Naive thymus-derived CD8-positive, alpha-beta T cell (primary cell): Measurements from ENCODE around the gene DBI. TPM values are rescaled to one million over a fixed set of nuclear protein-coding genes. Genes with fewer than 3 reads are reported as not detected.
"Not testable (repeated sequence)": the region's sequence is repeated elsewhere in the genome, so short reads cannot be mapped to it uniquely, and the experiment has no call there.

Experiments used
- ATAC-seq, 2 donors: fragments of 150-1000 bp; cut with Tn5 transposase in 1 of 2; sonication (Bioruptor Pico), chemical (Tn5 transposase) in 1 of 2; 1 replicate in 1 of 2; 2 replicates in 1 of 2; pipeline ENCODE4 v1.10.0; 2021; ENCODE audit warnings: mild to moderate bottlenecking in 2 of 2, moderate library complexity in 2 of 2
- POLR2A ChIA-PET: fragments of 350-600 bp; sonication (Branson Sonifier 250); formaldehyde crosslinking; loops from one replicate; lab custom pipeline; 2021; ENCODE audit warnings: antibody characterized with exemption; lab: Charles Lee
- DNase-seq, 10 donors: peaks; one replicate each; pipeline versions ENCODE4 v3.0.0 to v3.0.0-alpha.2; 2020 to 2022
- H3K27ac Mint-ChIP-seq, 10 donors: one replicate each; pipeline ENCODE4 v1.8.0; 2020 to 2022; ENCODE audit warnings: mild to moderate bottlenecking in 10 of 10, mixed read lengths in 10 of 10, moderate library complexity in 4 of 10, inconsistent platforms in 1 of 10
- H3K27me3 Mint-ChIP-seq, 5 donors: one replicate each; pipeline ENCODE4 v1.8.0; 2021 to 2022; ENCODE audit warnings: mixed read lengths in 5 of 5
- H3K36me3 Mint-ChIP-seq, 3 donors: one replicate each; pipeline ENCODE4 v1.8.0; 2020 to 2022; ENCODE audit warnings: mixed read lengths in 3 of 3, mild to moderate bottlenecking in 2 of 3, inconsistent platforms in 1 of 3
- H3K4me1 Mint-ChIP-seq, 4 donors: one replicate each; pipeline ENCODE4 v1.8.0; 2021 to 2022; ENCODE audit warnings: mixed read lengths in 4 of 4
- H3K4me3 Mint-ChIP-seq, 10 donors: one replicate each; pipeline ENCODE4 v1.8.0; 2020 to 2022; ENCODE audit warnings: mild to moderate bottlenecking in 10 of 10, mixed read lengths in 10 of 10, moderate library complexity in 6 of 10, inconsistent platforms in 1 of 10
- H3K9me3 Mint-ChIP-seq, 9 donors: one replicate each; pipeline ENCODE4 v1.8.0; 2020 to 2022; ENCODE audit warnings: mixed read lengths in 9 of 9, mild to moderate bottlenecking in 3 of 9, inconsistent platforms in 1 of 9, moderate library complexity in 1 of 9
- polyA plus RNA-seq, 3 donors: library from polyadenylated mRNA; unstranded; fragments of 300-500 nt; fragmentation: Illumina TruSeq; gene quantifications; one replicate each; pipeline ENCODE4 v1.2.3, GENCODE V29; 2021
- total RNA-seq, 8 experiments: library from RNA in 2 of 8; stranded (reverse) in 2 of 8; gene quantifications; one replicate each; pipeline ENCODE4 v1.2.3 and lab custom pipeline; 2021 to 2026

DBI gene
- total and polyA plus RNA-seq, 5 experiments from 2014 or later, result 41.5 to 374 (median 249) TPM

- peak; percentile 14 to 18 for ATAC-seq
- H3K36me3 Mint-ChIP-seq, result peaks cover 13 to 41% (median 25%) of the 10 kb centered on the region in 3 donors
- H3K4me3 Mint-ChIP-seq, result peak overlapping the region; percentile 92 to 99 (median 97)
- peak overlapping the region; percentile 25 to 99 (median 96) for H3K27ac Mint-ChIP-seq
- peak in 9 of 10 donors; percentile 11 to 65 (median 30) for DNase-seq
- POLR2A ChIA-PET, result interaction anchor here (0.6 to 2.1 kb wide), 4 partner anchors 9 to 1553 kb away, joined by 4 to 5 read pairs (median 4); partner anchors contain the start of gene DDX18
- H3K27me3 Mint-ChIP-seq, result no peaks in the 10 kb centered on the region
- peaks cover 33 to 61% (median 55%) of the 10 kb centered on the region in 4 donors for H3K4me1 Mint-ChIP-seq
- H3K9me3 Mint-ChIP-seq, result peaks cover 0 to 3% (median 0%) of the 10 kb centered on the region in 9 donors
Observed at GRCh38 chr2:119367472-119368099, 809 bp downstream of the DBI start.

- Mint-ChIP-seq H3K4me3 (peak overlapping the region in 1 of 10 donors; percentile 40), H3K27me3 (no peaks in the 10 kb centered on the region), H3K9me3 (peaks cover 0 to 21% (median 6%) of the 10 kb centered on the region in 9 donors), H3K36me3 (peaks cover 34 to 62% (median 48%) of the 10 kb centered on the region in 3 donors), H3K27ac (peak overlapping the region in 1 of 10 donors; percentile 75), H3K4me1 (peaks cover 26 to 42% (median 36%) of the 10 kb centered on the region in 4 donors)
- no peak for DNase-seq
- no peak for ATAC-seq
- POLR2A ChIA-PET, result no interaction called here
Observed at GRCh38 chr2:119369845-119370244, 3.1 kb downstream of the DBI start.

GRCh38 chr2:119371111-119371510, 4.3 kb downstream of the DBI start:
- no peak for DNase-seq
- H3K27me3 Mint-ChIP-seq, result no peaks in the 10 kb centered on the region
- H3K9me3 Mint-ChIP-seq, result peaks cover 0 to 24% (median 8%) of the 10 kb centered on the region in 9 donors
- H3K4me1 Mint-ChIP-seq, result peaks cover 14 to 29% (median 23%) of the 10 kb centered on the region in 4 donors
- POLR2A ChIA-PET, result no interaction called here
- no peak for ATAC-seq
- H3K27ac Mint-ChIP-seq, result no peak overlapping the region
- H3K36me3 Mint-ChIP-seq, result peaks cover 38 to 67% (median 53%) of the 10 kb centered on the region in 3 donors
- no peak overlapping the region for H3K4me3 Mint-ChIP-seq

- ATAC-seq, result no peak
- Mint-ChIP-seq H3K36me3 (peaks cover 38 to 67% (median 53%) of the 10 kb centered on the region in 3 donors), H3K4me1 (peaks cover 4 to 17% (median 13%) of the 10 kb centered on the region in 4 donors)
Observed at GRCh38 chr2:119372778-119373568, 6.2 kb downstream of the DBI start.

GRCh38 chr2:119373907-119374745, 7.3 kb downstream of the DBI start:
- Mint-ChIP-seq H3K9me3 (peaks cover 0 to 24% (median 8%) of the 10 kb centered on the region in 9 donors), H3K4me3 (peak overlapping the region in 1 of 10 donors; percentile 34), H3K36me3 (peaks cover 38 to 59% (median 53%) of the 10 kb centered on the region in 3 donors), H3K27ac (peak overlapping the region in 1 of 10 donors; percentile 60)
- H3K27me3 Mint-ChIP-seq, POLR2A ChIA-PET, H3K4me1 Mint-ChIP-seq, ATAC-seq, DNase-seq: not testable (repeated sequence)

More at GRCh38 chr2:119372778-119373568, 6.2 kb downstream of the DBI start:
- Mint-ChIP-seq H3K4me3 (no peak overlapping the region), H3K9me3 (peaks cover 0 to 24% (median 8%) of the 10 kb centered on the region in 9 donors), H3K27ac (no peak overlapping the region), H3K27me3 (no peaks in the 10 kb centered on the region)
- POLR2A ChIA-PET, result no interaction called here
- no peak for DNase-seq

GRCh38 chr2:119376406-119376805, 9.6 kb downstream of the DBI start:
- POLR2A ChIA-PET, result not testable (repeated sequence)

GRCh38 chr2:119376810-119377209, 10.0 kb downstream of the DBI start:
- Mint-ChIP-seq H3K36me3 (peaks cover 32 to 35% (median 33%) of the 10 kb centered on the region in 3 donors), H3K27me3 (no peaks in the 10 kb centered on the region), H3K4me1 (peaks cover 0 to 2% (median 0%) of the 10 kb centered on the region in 4 donors), H3K4me3 (no peak overlapping the region), H3K27ac (no peak overlapping the region), H3K9me3 (peaks cover 0 to 24% (median 8%) of the 10 kb centered on the region in 9 donors)
- no peak for DNase-seq
- no peak for ATAC-seq
- POLR2A ChIA-PET, result no interaction called here

More at GRCh38 chr2:119376406-119376805, 9.6 kb downstream of the DBI start:
- H3K4me1 Mint-ChIP-seq, H3K27me3 Mint-ChIP-seq, H3K4me3 Mint-ChIP-seq, H3K27ac Mint-ChIP-seq, ATAC-seq, DNase-seq: not testable (repeated sequence)
- Mint-ChIP-seq H3K36me3 (peaks cover 36 to 39% (median 37%) of the 10 kb centered on the region in 3 donors), H3K9me3 (peaks cover 0 to 24% (median 8%) of the 10 kb centered on the region in 9 donors)

- H3K36me3 Mint-ChIP-seq, result peaks cover 26 to 29% (median 27%) of the 10 kb centered on the region in 3 donors
- no peak for ATAC-seq
- H3K4me3 Mint-ChIP-seq, result no peak overlapping the region
- H3K9me3 Mint-ChIP-seq, result peaks cover 0 to 24% (median 8%) of the 10 kb centered on the region in 9 donors
- H3K4me1 Mint-ChIP-seq, result no peaks in the 10 kb centered on the region
- no peak overlapping the region for H3K27ac Mint-ChIP-seq
- POLR2A ChIA-PET, result interaction anchor here (1.2 kb wide), 1 partner anchor 11 kb away, joined by 5 read pairs; the partner anchor contains the start of genes C2orf76 and DBI
- peaks cover 0 to 2% (median 0%) of the 10 kb centered on the region in 5 donors for H3K27me3 Mint-ChIP-seq
- no peak for DNase-seq
Observed at GRCh38 chr2:119377294-119377992, 10.7 kb downstream of the DBI start.

- POLR2A ChIA-PET, result interaction anchor here (1.2 kb wide), 1 partner anchor 11 kb away, joined by 5 read pairs; the partner anchor contains the start of genes C2orf76 and DBI
Observed at GRCh38 chr2:119377993-119378345, 11.2 kb downstream of the DBI start.

GRCh38 chr2:119378566-119378965, 11.8 kb downstream of the DBI start:
- Mint-ChIP-seq H3K27me3 (peaks cover 0 to 2% (median 0%) of the 10 kb centered on the region in 5 donors), H3K36me3 (peaks cover 16 to 18% (median 17%) of the 10 kb centered on the region in 3 donors), H3K27ac (no peak overlapping the region), H3K4me3 (no peak overlapping the region), H3K9me3 (peaks cover 0 to 16% (median 5%) of the 10 kb centered on the region in 9 donors), H3K4me1 (no peaks in the 10 kb centered on the region)
- no peak for ATAC-seq
- DNase-seq, result no peak
- POLR2A ChIA-PET, result interaction anchor here (1.2 to 1.5 kb wide), 1 partner anchor 12 kb away, joined by 3 to 5 read pairs; the partner anchor contains the start of genes C2orf76 and DBI

More at GRCh38 chr2:119377993-119378345, 11.2 kb downstream of the DBI start:
- H3K27ac Mint-ChIP-seq, result no peak overlapping the region
- ATAC-seq, result no peak
- DNase-seq, result no peak
- peaks cover 0 to 20% (median 6%) of the 10 kb centered on the region in 9 donors for H3K9me3 Mint-ChIP-seq
- peaks cover 21 to 24% (median 22%) of the 10 kb centered on the region in 3 donors for H3K36me3 Mint-ChIP-seq
- H3K4me1 Mint-ChIP-seq, result no peaks in the 10 kb centered on the region
- H3K27me3 Mint-ChIP-seq, result peaks cover 0 to 2% (median 0%) of the 10 kb centered on the region in 5 donors
- H3K4me3 Mint-ChIP-seq, result no peak overlapping the region

- POLR2A ChIA-PET, result interaction anchor here (1.7 kb wide), 1 partner anchor 17 kb away, joined by 3 read pairs; the partner anchor contains the start of genes C2orf76 and DBI
- no peaks in the 10 kb centered on the region for H3K36me3 Mint-ChIP-seq
- peaks cover 2 to 15% (median 7%) of the 10 kb centered on the region in 5 donors for H3K27me3 Mint-ChIP-seq
- no peaks in the 10 kb centered on the region for H3K9me3 Mint-ChIP-seq
- peaks cover 0 to 6% (median 1%) of the 10 kb centered on the region in 4 donors for H3K4me1 Mint-ChIP-seq
- H3K4me3 Mint-ChIP-seq, result no peak overlapping the region
- DNase-seq (no peak), ATAC-seq (no peak)
- no peak overlapping the region for H3K27ac Mint-ChIP-seq
Observed at GRCh38 chr2:119383410-119384140, 16.8 kb downstream of the DBI start.
